NCI-H128 (cell line): ENCODE results near the gene NRXN3.

Source experiments
- DNase-seq: peaks from one replicate; lab custom pipeline; 2025; ENCODE audit not compliant: unreplicated experiment; lab: John Stamatoyannopoulos, UW

Gene NRXN3

DNA sequence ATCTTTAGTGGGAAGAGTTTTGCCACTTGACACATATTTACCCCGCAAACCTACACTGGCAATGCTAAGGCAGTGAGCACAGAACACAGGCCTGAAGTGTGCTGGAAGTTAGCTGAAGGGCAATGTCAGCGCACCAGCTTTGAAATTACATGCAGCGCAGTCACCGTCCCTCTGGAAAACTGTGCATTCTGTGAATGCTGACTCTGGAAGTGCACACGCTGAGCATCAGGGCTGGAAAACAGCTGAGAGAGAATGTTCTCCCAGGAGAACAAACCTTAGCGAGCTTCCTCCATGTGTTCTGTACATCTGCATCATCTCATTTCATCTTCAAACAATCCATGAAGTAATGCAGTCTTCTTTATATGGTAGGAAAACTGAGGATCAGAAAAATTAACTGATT is 448.2 kb downstream of the NRXN3 start:
- no peak for DNase-seq

DNA sequence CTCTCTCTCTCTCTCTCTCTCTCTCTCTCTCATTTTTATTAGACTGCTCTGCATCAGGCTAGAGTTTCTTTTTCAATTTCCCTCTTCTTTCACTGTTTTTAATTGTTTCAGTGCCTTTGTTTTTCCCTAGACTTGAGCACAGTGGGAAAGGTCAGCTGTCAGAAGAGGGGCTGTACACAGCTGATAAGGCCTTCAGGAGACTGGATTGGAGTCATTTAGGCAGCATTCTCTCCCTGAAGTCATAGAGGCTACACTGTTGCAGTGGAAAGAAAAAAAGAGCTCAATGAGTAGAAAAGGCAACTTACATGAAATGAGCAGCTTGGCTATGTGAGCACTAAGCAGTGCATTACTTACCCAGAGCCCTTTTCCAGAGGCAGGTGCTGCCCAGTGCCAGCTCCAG is 456.9 kb downstream of the NRXN3 start:
- no peak for DNase-seq

GRCh38 chr14:78631551-78631950 is 461.4 kb downstream of the NRXN3 start:
- DNase-seq, result no peak

DNA sequence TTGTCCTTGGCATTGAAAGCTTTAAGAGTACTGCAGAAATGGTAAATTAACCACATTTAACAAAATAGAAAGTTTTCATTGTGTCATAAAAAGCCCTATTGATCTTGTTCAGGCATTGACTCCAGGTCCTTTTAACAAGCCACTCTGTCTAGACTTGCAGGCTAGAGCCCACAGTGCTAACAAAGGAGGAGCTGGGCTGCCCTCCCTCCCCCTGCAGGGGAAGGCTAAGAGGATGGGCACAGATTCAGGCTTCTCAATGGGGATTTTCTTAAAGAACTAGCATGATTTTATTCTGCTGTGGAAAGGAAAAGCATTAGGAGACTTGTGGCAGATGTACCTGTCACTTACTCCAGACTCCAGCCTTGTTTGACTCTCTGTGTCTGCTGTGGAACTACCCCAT is 463.6 kb downstream of the NRXN3 start:
- DNase-seq, result no peak

DNA sequence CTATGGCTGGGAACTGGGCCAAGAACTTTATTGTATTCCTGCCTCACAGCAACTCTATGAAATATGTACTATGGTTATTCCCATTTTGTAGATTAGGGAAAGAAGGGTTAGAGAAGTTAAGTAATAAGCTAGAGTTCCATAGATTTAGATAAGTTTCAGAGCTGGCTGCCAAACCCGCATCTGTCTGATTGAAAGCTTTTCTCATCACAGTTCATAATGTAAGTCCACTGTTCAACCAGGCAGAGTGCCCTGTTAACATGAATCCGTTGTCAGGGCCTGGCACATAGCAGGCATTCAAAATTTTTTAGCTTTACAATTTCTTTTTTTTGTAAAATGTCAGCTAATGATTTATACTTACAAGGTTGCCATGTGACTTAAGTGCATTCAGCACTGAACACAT is 467.3 kb downstream of the NRXN3 start:
- no peak for DNase-seq

GRCh38 chr14:78637908-78638475 is 467.8 kb downstream of the NRXN3 start:
- DNase-seq, result no peak

- DNase-seq, result no peak
Measured at GRCh38 chr14:78638926-78639325, 468.8 kb downstream of the NRXN3 start.

- no peak for DNase-seq
Measured at GRCh38 chr14:78644824-78645559, 474.8 kb downstream of the NRXN3 start.

DNA sequence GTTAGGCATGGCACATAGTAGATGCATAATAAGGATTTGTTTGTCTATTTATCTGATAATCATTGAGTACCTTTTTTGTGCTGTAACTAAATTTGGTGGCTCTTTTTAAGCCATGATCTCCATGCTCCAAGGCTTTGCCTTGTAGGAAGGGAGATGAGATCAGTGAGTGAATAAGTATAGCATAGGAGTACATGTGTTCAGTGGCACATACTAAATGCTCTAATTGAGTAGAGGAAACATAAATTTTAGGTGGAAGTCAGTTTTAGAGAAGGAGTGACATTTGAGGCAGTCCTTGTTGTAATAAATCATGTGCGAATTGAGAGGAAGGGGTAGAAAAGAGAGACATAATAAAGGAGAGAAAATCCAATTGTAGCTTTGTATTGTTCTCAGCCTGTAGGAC is 482.6 kb downstream of the NRXN3 start:
- DNase-seq, result no peak

DNA sequence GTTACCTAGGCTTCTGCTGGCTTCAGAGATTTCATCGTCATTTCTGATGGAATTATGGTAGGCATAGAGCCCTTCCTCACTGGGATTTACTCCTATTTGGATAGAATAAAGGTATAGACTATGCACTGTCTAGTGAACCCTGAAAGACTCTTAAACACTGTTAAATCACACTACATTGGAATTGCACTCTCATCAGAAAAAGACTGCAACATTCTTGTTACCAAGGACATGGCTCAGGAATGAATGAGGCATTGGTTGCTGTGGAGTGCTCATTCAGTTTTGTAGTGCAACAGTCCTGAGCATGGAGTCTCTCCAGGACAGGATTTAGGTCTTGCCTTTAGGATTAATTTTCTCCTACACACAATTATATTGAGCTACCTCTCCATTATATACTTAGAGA is 483.0 kb downstream of the NRXN3 start:
- no peak for DNase-seq

GRCh38 chr14:78657451-78657850 is 487.3 kb downstream of the NRXN3 start:
- DNase-seq, result no peak

DNA sequence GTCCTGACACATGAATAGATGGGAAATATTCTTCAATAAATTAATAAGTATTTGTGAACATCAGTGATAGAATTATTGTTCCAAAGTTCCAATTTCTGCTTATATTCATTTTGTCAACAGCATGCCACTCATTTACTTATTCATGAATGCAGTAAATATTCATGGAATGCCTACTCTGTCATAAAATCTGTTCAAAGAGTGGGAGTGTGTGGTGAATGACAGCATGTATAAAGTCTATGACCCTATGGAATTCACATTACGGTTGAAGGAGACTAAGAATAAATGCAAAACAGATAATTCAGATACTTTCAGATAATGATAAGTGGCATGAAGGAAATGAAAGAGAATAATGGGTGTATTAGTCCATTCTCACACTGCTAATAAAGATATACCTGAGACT is 494.7 kb downstream of the NRXN3 start:
- DNase-seq, result no peak

DNA sequence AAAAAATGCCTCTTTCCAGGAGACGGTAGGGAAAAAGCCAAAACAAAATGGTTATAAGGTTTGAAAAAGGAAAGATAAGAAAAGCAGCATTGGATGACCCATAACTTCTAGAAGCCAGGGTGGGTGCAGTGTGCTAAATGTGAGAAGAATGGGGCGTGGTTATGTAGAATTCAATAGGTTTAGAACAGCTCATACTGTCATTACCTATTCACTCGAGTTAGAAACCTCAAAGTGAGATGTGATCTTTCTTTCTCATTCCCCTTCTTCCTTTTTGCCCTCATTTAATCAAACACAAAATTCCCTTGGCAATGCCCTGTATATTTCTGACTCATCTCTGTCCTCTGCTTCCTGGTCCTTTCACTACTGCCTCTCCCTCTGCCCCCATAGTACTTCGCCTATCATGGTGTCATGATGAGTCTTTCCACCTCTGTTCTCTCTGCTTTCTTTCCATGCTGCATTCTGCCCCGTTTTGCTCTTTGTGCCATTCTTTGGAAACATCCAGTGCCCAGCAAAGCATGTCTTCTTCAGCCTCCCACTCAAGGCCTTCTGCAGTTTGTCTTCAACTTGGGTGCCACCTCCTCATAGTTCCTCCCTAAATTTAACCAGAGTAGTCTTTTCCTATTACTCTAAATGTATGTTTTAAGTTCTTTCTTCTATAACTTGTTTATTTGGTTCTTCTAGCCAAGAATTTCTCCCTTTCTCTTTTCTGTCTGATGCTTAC is 496.3 kb downstream of the NRXN3 start:
- no peak for DNase-seq

GRCh38 chr14:78667141-78667540 is 497.0 kb downstream of the NRXN3 start:
- DNase-seq, result no peak

GRCh38 chr14:78673845-78674244 is 503.7 kb downstream of the NRXN3 start:
- DNase-seq, result no peak

DNA sequence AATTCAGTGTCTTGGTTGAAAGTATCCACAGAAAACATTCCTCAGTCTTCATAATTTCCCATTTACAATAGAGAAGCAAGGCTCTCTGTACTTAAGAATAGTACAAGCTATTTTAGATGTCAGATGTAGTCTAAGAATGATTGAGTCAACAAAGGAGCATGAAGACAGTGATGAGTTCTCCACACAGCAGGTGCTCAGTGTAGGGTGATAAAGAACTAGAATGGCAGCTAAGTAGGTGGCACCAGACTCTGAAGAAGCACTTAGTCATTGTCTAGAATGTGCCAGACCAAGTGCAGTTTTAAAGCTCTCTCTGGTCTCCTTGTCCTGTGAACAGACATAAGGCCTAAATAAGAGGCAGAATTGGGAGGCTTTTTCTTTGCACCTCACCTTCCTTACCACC is 504.6 kb downstream of the NRXN3 start:
- no peak for DNase-seq

GRCh38 chr14:78683206-78683605 is 513.0 kb downstream of the NRXN3 start:
- no peak for DNase-seq

GRCh38 chr14:78683981-78684380 is 513.8 kb downstream of the NRXN3 start:
- no peak for DNase-seq

DNA sequence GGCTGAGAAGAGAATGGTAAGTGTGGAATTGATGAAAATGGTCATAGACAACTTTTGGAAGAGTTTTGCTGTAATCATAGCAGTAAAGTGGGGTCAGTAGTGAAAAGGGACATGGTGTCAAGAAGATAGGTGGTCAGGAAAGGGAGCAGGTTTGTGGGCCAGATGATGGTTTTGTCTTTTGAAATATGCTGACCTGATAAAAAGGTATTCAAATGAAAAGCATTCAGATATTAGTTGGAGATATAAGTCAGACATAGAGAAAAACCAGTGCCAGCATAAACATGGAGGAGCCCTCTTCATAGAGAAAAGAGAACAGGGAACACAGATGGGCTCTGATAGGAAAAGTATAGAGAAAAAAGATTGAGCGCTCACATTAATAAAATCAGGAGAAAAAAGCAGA is 518.3 kb downstream of the NRXN3 start:
- no peak for DNase-seq

DNA sequence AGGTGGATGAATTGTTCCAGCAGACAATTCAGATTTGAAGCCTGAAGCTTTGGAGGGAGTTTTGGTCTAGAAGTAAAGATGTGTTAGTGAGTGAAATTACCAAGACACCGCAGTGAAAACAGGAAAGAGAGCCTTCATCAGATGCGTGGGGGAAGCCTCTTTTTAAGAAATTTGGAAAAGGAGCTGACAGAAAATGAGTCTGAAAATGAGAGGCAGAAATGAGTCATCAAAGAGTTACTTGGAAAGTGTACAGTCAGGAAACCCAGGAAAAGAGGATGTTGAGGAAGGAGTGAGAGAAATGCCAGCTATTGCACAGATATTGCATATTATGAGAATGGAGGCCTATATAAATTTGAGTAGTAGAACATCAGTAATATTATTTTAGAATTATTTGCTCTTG is 520.7 kb downstream of the NRXN3 start:
- DNase-seq, result no peak

- no peak for DNase-seq
Measured at GRCh38 chr14:78697341-78697740, 527.2 kb downstream of the NRXN3 start.

- DNase-seq, result no peak
Measured at GRCh38 chr14:78698991-78699390, 528.8 kb downstream of the NRXN3 start.
